ENCODE data around the gene ARHGAP30.

ARHGAP30 gene

DNA sequence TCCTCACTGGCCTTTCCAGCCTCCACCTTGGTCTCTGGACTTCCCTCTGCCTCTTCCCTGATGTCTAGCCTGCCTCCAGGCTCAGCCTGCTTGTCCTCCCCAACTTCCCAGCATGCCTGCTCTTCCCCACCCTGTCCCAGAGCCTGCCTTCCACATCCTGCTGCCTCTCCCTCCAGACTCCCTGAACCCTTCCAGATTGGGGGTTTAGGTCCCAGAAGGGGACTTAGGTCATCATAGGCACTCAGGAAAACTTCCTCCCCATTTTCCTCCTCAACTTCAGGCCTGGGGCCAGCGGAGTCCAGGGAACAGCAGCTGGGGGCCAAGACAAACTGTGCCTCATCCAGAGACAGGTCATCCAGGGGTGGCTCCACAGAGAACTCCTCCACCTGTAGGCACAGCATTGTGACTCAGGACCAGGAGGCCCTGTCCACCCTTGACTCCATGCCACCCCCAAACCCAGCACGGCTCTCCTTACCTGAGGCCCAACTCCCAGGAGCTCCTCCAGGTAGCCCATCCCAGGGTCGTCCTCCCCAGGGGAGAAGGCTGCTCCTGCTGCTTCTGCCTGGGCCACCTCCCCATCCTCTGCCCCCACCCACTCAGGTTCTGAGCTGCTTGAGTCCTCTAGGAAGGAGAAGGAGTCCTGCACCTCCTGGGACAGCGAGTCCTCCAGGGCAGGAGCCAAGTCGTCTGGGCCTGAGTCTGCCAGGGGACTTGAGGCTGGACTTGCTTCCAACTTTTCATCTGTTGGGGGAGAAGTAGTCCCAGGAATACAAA lies 20.6 kb downstream of the ARHGAP30 start:
- H3K27ac Mint-ChIP-seq, result peak overlapping the region; percentile 78 to 81
- no peaks in the 10 kb centered on the region for H3K27me3 Mint-ChIP-seq
- peak overlapping the region in 1 of 2 donors; percentile 25 for H3K4me3 Mint-ChIP-seq
- H3K9me3 Mint-ChIP-seq, result no peaks in the 10 kb centered on the region
- H3K4me1 Mint-ChIP-seq (ENCODE audit: low read depth in 2 of 2), result peaks cover 42 to 45% of the 10 kb centered on the region in 2 donors
- ATAC-seq (replicated peaks) (no peak), DNase-seq (no peak)
- H3K36me3 Mint-ChIP-seq (ENCODE audit: insufficient read depth), result peaks cover 89% of the 10 kb centered on the region

- no peak for ATAC-seq (replicated peaks)
- Mint-ChIP-seq H3K27ac (peak overlapping the region; percentile 97 to 98), H3K9me3 (no peaks in the 10 kb centered on the region), H3K4me3 (peak overlapping the region in 1 of 2 donors; percentile 17), H3K4me1 (ENCODE audit: low read depth in 2 of 2) (peaks cover 39 to 46% of the 10 kb centered on the region in 2 donors), H3K36me3 (ENCODE audit: insufficient read depth) (peaks cover 84% of the 10 kb centered on the region), H3K27me3 (no peaks in the 10 kb centered on the region)
- no peak for DNase-seq
Observed at GRCh38 chr1:161047436-161048420, 22.0 kb downstream of the ARHGAP30 start.

DNA sequence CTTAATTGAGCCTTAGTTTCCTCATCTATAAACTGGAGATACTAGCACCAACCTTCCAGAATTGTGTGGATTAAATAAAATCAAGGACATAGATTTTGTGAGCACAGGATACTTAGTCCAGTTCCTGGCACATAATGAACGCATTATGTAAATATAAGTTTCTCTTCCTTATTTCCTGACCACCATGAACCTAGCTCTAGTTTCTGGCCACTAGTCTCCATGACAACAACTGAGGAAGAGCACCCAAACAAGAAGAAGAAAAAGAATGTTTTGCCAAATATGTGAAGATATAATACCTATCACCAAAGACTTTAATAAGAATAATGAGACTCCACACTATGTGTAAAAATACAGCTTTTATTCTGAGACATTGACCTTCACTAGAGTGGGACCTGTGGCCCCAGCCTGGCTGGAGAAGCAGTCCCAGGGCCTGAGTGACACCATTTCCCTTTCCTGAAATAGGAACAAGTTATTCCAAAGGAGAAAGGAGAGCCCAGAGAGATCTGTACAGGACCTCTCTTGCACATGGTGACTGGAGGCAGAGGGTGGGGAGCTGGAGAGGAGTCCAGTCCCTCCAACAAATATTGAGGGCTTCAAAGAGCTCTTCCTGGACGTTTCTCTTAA lies 23.0 kb downstream of the ARHGAP30 start:
- Mint-ChIP-seq H3K27ac (peak overlapping the region; percentile 97 to 98), H3K4me3 (peak overlapping the region; percentile 91), H3K9me3 (no peaks in the 10 kb centered on the region), H3K4me1 (ENCODE audit: low read depth in 2 of 2) (peaks cover 40 to 48% of the 10 kb centered on the region in 2 donors), H3K27me3 (no peaks in the 10 kb centered on the region), H3K36me3 (ENCODE audit: insufficient read depth) (peaks cover 78% of the 10 kb centered on the region)
- no peak for DNase-seq
- no peak for ATAC-seq (replicated peaks)

DNA sequence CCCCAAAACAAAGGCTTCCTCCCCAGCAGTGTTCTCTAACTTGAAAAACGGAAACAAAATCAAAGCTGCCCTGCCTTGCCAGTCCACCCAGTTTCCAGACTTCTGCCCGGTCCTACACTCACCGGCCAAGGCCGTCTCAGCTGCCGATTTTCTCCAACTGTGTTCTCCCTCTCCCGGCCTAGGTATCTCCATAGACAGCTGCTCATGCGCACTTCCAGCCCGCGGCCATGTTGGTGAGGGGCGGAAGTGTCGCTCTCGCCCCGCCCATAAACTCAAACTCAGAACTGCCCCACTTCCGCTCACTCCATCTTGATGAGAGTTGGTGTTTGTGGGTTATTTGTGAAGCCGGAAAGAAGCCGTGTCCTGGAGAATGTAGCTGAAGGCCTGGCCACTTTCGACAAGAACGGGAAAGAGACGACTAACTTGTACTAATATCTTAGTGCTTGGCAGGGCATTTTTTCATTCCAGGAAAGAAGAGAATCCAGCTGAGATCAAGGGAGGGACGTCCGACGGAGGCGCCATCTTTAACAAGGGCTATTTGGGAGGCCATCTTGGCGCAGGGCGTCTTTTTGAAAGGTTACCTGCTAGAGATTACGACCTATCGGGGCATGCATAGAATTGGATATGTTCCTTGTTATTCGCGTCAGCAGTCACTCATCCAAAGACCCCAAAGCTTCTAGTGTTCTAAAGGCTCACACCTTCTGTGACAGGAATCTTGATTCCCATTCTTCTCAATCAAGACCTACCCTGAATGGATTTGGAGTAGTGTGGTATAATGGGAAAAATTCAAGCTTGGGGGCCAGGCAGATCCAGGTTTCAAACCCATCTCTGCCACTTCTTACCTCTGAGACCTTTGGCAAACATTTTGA lies 23.7 kb downstream of the ARHGAP30 start, which contains the start of gene USF1:
TSS of gene USF1 (minus strand) at position 242 of the 869 bp plus-strand sequence. CDS start 2,702 bp downstream, outside the sequence.
- Mint-ChIP-seq H3K36me3 (ENCODE audit: insufficient read depth) (peaks cover 78% of the 10 kb centered on the region), H3K27ac (peak within 1 kb of the TSS; percentile 97 to 98), H3K4me1 (ENCODE audit: low read depth in 2 of 2) (peaks cover 44 to 52% of the 10 kb centered on the region in 2 donors), H3K27me3 (no peaks in the 10 kb centered on the region), H3K4me3 (peak within 1 kb of the TSS; percentile 91), H3K9me3 (no peaks in the 10 kb centered on the region)
- peak; percentile 81 for ATAC-seq (replicated peaks)
- peak; percentile 91 to 97 (median 94) for DNase-seq

DNA sequence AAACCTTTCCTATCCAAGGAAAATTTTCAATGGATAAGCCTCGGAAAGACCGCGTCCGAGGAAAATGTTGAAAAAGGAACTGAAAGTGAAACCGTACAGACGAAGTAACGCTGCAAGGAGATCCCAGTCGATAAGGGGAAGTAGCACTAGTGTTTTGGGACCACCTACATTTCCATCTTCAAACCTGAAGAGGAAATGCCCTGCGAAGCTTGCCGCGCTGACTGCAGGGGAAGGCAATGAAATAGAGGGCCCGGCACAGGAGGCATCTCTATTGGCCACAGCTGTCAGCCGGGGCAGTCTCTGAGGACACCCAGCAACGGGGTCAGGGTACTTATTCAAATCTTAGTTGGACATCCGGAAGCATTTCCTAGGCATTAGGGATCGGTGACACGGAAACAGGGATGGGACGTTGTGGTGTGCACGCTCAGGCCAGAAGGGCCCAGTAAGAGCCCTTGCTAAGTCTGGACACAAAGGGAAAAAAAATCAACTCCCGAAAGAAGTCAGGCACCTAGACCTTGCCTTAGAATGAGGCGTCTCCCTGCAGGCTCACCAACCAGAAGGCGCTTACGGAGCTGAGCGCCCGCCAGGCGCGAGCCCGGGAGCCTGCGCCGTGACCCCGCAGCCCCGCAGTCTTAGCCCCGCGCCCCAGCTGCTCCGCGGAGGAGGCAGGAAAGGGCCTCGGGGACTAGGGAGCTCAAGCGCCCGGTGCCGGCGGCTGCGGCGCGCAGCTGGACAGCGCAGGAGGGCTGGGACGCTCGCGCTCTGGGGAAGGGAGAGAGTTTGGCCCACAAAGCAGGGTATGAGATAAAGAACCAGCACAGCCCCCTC lies 24.6 kb downstream of the ARHGAP30 start:
- Mint-ChIP-seq H3K9me3 (no peaks in the 10 kb centered on the region), H3K27ac (peak overlapping the region; percentile 97 to 98), H3K36me3 (ENCODE audit: insufficient read depth) (peaks cover 78% of the 10 kb centered on the region), H3K27me3 (no peaks in the 10 kb centered on the region), H3K4me1 (ENCODE audit: low read depth in 2 of 2) (peaks cover 44 to 52% of the 10 kb centered on the region in 2 donors), H3K4me3 (peak overlapping the region; percentile 91)
- DNase-seq (peak; percentile 49 to 56 (median 56)), ATAC-seq (replicated peaks) (peak; percentile 53)

- no peaks in the 10 kb centered on the region for H3K9me3 Mint-ChIP-seq
- H3K36me3 Mint-ChIP-seq (ENCODE audit: insufficient read depth), result peaks cover 78% of the 10 kb centered on the region
- no peaks in the 10 kb centered on the region for H3K27me3 Mint-ChIP-seq
- no peak for DNase-seq
- peak; percentile 12 for ATAC-seq (replicated peaks)
- H3K4me1 Mint-ChIP-seq (ENCODE audit: low read depth in 2 of 2), result peaks cover 46 to 52% of the 10 kb centered on the region in 2 donors
- H3K4me3 Mint-ChIP-seq, result peak overlapping the region; percentile 91
- peak overlapping the region; percentile 97 to 98 for H3K27ac Mint-ChIP-seq
Observed at GRCh38 chr1:161044535-161044907, 25.2 kb downstream of the ARHGAP30 start.

GRCh38 chr1:161039546-161039945 lies 30.1 kb downstream of the ARHGAP30 start:
- Mint-ChIP-seq H3K4me3 (peak overlapping the region; percentile 86 to 87), H3K27me3 (no peaks in the 10 kb centered on the region), H3K9me3 (no peaks in the 10 kb centered on the region), H3K4me1 (ENCODE audit: low read depth in 2 of 2) (peaks cover 36 to 37% of the 10 kb centered on the region in 2 donors), H3K27ac (peak overlapping the region; percentile 92 to 94), H3K36me3 (ENCODE audit: insufficient read depth) (peaks cover 55% of the 10 kb centered on the region)
- no peak for DNase-seq
- ATAC-seq (replicated peaks), result no peak

DNA sequence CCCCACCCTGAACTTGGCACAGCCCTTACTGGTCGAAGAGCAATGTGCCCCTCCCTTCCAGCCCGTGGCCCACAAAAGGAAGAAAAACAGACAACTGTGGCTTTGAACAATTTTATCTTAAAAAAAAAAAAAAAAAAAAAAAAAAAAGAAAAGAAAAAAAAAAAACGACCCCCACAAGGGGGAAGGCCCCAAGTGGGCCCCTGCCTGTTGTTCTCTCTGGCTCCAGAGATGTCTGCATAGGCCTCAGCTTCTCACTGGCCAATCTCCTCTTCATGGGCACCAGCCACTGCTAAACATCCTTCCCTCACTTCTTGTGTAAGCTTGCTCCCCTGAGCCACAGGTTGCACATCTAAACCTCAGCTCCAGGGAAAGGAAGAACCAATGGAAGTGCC lies 30.5 kb downstream of the ARHGAP30 start:
- Mint-ChIP-seq H3K27me3 (no peaks in the 10 kb centered on the region), H3K9me3 (no peaks in the 10 kb centered on the region), H3K4me1 (ENCODE audit: low read depth in 2 of 2) (peaks cover 32 to 33% of the 10 kb centered on the region in 2 donors), H3K36me3 (ENCODE audit: insufficient read depth) (peaks cover 51% of the 10 kb centered on the region), H3K4me3 (peak overlapping the region; percentile 86 to 87), H3K27ac (peak overlapping the region; percentile 92 to 94)
- ATAC-seq (replicated peaks) (no peak), DNase-seq (no peak)

DNA sequence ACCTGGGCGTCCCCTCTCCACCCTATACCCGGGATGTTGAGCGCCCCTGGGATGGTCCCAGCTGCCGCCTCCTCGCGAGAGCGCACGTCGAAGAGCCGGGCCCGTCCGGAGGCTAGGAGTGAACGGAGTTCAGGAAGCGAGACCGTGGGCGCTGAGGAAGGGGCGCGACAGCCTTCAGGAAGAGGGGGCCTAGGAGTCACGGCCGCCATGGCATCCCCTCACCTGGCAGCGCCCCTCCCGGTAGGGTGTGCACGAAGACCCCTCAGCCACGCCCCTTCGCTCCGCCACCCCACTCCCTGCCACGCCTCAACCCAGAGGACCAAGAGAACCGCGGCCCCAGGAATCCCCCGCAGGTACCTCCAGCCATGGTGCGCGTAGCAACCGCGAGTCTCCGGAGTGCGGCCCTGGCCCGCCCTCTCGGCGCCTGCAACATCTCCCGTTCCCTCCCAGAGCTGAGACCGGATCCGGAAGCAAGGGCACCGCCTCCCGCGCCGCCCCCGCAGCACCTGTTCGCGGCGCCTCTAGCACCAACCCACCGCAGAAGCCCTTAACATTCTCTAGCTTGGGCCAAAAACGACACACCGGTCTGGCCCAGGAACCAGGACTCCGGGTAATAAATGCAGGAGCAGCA lies 31.1 kb downstream of the ARHGAP30 start, which contains the start of gene TSTD1:
TSS of gene TSTD1 (minus strand) at position 442 of the 631 bp plus-strand sequence. CDS start at position 367, 75 bp downstream.
- Mint-ChIP-seq H3K4me1 (ENCODE audit: low read depth in 2 of 2) (peaks cover 30 to 32% of the 10 kb centered on the region in 2 donors), H3K4me3 (peak within 1 kb of the TSS; percentile 86 to 87), H3K9me3 (no peaks in the 10 kb centered on the region), H3K27me3 (no peaks in the 10 kb centered on the region), H3K36me3 (ENCODE audit: insufficient read depth) (peaks cover 47% of the 10 kb centered on the region), H3K27ac (peak within 1 kb of the TSS; percentile 92 to 94)
- DNase-seq (peak; percentile 81 to 85 (median 84)), ATAC-seq (replicated peaks) (peak; percentile 91)

DNA sequence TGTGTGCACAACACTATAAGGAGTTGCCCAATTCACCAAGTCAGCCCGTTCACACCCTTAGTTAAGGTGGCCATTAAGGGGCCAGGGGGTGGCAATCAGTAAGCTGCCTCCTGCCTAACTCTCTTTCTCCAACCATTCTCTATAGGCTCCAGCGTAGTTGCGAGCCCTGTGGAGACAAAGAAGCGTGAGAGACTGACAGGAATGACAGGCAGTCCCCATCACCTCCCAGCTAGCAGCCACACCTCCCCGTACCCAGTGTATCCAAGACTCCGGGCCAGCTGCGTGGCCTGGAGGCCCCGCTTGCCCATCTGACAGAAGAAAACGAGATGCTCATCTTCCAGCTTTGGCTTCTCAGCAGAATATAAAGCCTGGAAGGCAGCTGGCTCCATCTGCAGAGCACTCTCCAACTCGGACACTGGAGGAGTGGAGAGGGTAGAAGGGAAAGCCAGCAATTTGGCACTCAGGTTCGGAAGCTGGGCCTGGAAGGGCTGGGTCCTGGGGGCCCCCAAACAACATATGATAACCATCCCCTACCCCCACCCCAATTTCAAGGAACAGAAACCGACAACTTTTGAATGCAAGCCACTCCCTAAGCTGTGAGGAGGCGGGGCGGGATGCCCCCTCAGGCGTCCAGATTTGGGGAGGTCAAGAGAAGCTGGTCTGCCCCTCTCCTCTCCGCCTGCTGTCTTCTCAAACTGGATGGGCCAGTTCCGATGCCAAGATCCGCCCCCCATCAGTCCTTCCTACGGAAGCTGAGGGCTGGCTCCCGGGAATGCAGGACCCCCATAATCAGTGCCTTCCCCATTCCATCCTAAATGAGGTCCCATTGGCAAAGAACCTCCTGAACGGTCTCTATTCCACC lies 31.8 kb downstream of the ARHGAP30 start:
- H3K36me3 Mint-ChIP-seq (ENCODE audit: insufficient read depth), result peaks cover 43% of the 10 kb centered on the region
- H3K4me1 Mint-ChIP-seq (ENCODE audit: low read depth in 2 of 2), result peaks cover 27 to 32% of the 10 kb centered on the region in 2 donors
- no peaks in the 10 kb centered on the region for H3K27me3 Mint-ChIP-seq
- ATAC-seq (replicated peaks), result no peak
- no peak for DNase-seq
- H3K9me3 Mint-ChIP-seq, result no peaks in the 10 kb centered on the region
- peak overlapping the region; percentile 92 to 94 for H3K27ac Mint-ChIP-seq
- peak overlapping the region; percentile 86 to 87 for H3K4me3 Mint-ChIP-seq
